H1 (cell line): Measurements from ENCODE around the gene CEND1. TPM values are rescaled to one million over a fixed set of nuclear protein-coding genes. Genes with fewer than 3 reads are reported as not detected.

Source experiments
- CTCF ChIA-PET: fragments of 300-600 bp; sonication (Branson Sonifier 250); formaldehyde crosslinking; loops from one replicate; lab custom pipeline; 2021; ENCODE audit not compliant: partially characterized antibody; lab: Charles Lee
- POLR2A ChIA-PET: fragments of 300-600 bp; sonication (Branson Sonifier 250); formaldehyde crosslinking; loops from one replicate; lab custom pipeline; 2021; ENCODE audit warnings: inconsistent platforms; ENCODE audit not compliant: partially characterized antibody; lab: Charles Lee
- DNase-seq, 2 experiments: peaks; one replicate each; pipeline versions ENCODE4 v3.0.0 to v3.0.0-alpha.2; 2010 to 2022; ENCODE audit warnings: low spot score in 2 of 2, low read depth in 1 of 2, mixed read lengths in 1 of 2
- FAIRE-seq: peaks from 2 replicates; lab custom pipeline; 2011; peaks lifted over from hg19 to GRCh38; lab: Jason Lieb, UNC
- H2AFZ ChIP-seq: 2 replicates; pipeline ENCODE4 v1.8.1; 2012; ENCODE audit warnings: low read length, inconsistent platforms
- H2AK5ac ChIP-seq: 2 replicates; pipeline ENCODE4 v1.6.1; 2013; ENCODE audit warnings: low read depth, low read length
- H2BK120ac ChIP-seq: replicated peaks from 2 replicates; pipeline ENCODE3; 2013; ENCODE audit warnings: low read depth, low read length, inconsistent platforms
- H2BK12ac ChIP-seq: 2 replicates; pipeline ENCODE4 v1.6.1; 2013; ENCODE audit warnings: low read depth, low read length
- H2BK15ac ChIP-seq: 2 replicates; pipeline ENCODE4 v1.6.1; 2013; ENCODE audit warnings: low read length
- H2BK20ac ChIP-seq: 2 replicates; pipeline ENCODE4 v1.6.1; 2013; ENCODE audit warnings: low read length
- H2BK5ac ChIP-seq: 2 replicates; pipeline ENCODE4 v1.6.1; 2013; ENCODE audit warnings: low read depth, low read length
- H3K14ac ChIP-seq: 2 replicates; pipeline ENCODE4 v1.6.1; 2013; ENCODE audit warnings: inconsistent platforms; ENCODE audit not compliant: insufficient read length
- H3K18ac ChIP-seq: 2 replicates; pipeline ENCODE4 v1.6.1; 2013; ENCODE audit warnings: low read length; ENCODE audit errors: extremely low read depth
- H3K23ac ChIP-seq: 2 replicates; pipeline ENCODE4 v1.6.1; 2013; ENCODE audit warnings: inconsistent platforms; ENCODE audit not compliant: insufficient read length
- H3K23me2 ChIP-seq: 2 replicates; pipeline ENCODE4 v1.6.1; 2013; ENCODE audit warnings: low read depth, low read length
- H3K27ac ChIP-seq: 2 replicates; pipeline ENCODE4 v1.6.1; 2011; ENCODE audit warnings: low read depth, low read length, inconsistent platforms
- H3K27me3 ChIP-seq, 4 experiments: replicated peaks in 1 of 4; 1 replicate in 1 of 4; 2 replicates in 3 of 4; pipeline versions ENCODE4 v1.6.1 to v1.8.1; 2011 to 2013; ENCODE audit warnings: low read length in 3 of 4, mild to moderate bottlenecking in 3 of 4, inconsistent platforms in 2 of 4, mixed read lengths in 2 of 4, moderate library complexity in 1 of 4; ENCODE audit not compliant: control insufficient read depth in 3 of 4, insufficient read depth in 3 of 4; ENCODE audit errors: extremely low read depth in 1 of 4
- H3K36me3 ChIP-seq, 4 experiments: 2 replicates each; pipeline versions ENCODE4 v1.6.1 to v1.8.1; 2011 to 2013; ENCODE audit warnings: mild to moderate bottlenecking in 4 of 4, low read length in 3 of 4, moderate library complexity in 2 of 4, control low read depth in 1 of 4, inconsistent platforms in 1 of 4; ENCODE audit not compliant: insufficient read depth in 4 of 4, control insufficient read depth in 2 of 4
- H3K4ac ChIP-seq: replicated peaks from 2 replicates; pipeline ENCODE3; 2013; ENCODE audit warnings: low read length, low read depth, mixed read lengths, inconsistent platforms; ENCODE audit not compliant: insufficient read length
- H3K4me1 ChIP-seq, 4 experiments: replicated peaks in 1 of 4; 1 replicate in 1 of 4; 2 replicates in 3 of 4; pipeline versions ENCODE4 v1.6.1 to v1.8.1; 2011 to 2013; ENCODE audit warnings: low read length in 3 of 4, inconsistent platforms in 2 of 4, mixed read lengths in 1 of 4; ENCODE audit not compliant: insufficient read depth in 4 of 4, control insufficient read depth in 3 of 4
- H3K4me2 ChIP-seq, 2 experiments: 2 replicates each; pipeline versions ENCODE4 v1.6.1 to v1.8.1; 2011 to 2013; ENCODE audit warnings: low read depth in 2 of 2, low read length in 2 of 2, control low read depth in 1 of 2, inconsistent platforms in 1 of 2, mild to moderate bottlenecking in 1 of 2; ENCODE audit not compliant: insufficient read depth in 1 of 2
- H3K4me3 ChIP-seq, 4 experiments: fragments of 200-600, 300-600 bp in 1 of 4; sonication (generic), shearing (Covaris generic), sonication (Bioruptor Twin) in 1 of 4; 2 replicates each; pipeline versions ENCODE4 v1.5.1 to v1.8.1; 2011 to 2016; ENCODE audit warnings: low read length in 4 of 4, low read depth in 3 of 4, control low read depth in 2 of 4, inconsistent platforms in 2 of 4, mild to moderate bottlenecking in 2 of 4, mixed read lengths in 1 of 4, moderate library complexity in 1 of 4; ENCODE audit not compliant: insufficient read depth in 2 of 4; ENCODE audit errors: extremely low read depth in 1 of 4
- H3K56ac ChIP-seq: replicated peaks from 2 replicates; pipeline ENCODE3; 2013; ENCODE audit warnings: low read depth, mild to moderate bottlenecking, mixed read lengths, low read length, inconsistent platforms; ENCODE audit not compliant: insufficient read length
- H3K79me1 ChIP-seq: 2 replicates; pipeline ENCODE4 v1.6.1; 2013; ENCODE audit warnings: low read depth, low read length, control low read depth
- H3K79me2 ChIP-seq, 2 experiments: 2 replicates each; pipeline versions ENCODE4 v1.6.1 to v1.8.1; 2012 to 2013; ENCODE audit warnings: low read length in 2 of 2, mild to moderate bottlenecking in 2 of 2, inconsistent platforms in 1 of 2; ENCODE audit not compliant: insufficient read depth in 2 of 2, control insufficient read depth in 1 of 2
- H3K9ac ChIP-seq, 4 experiments: replicated peaks in 1 of 4; 1 replicate in 1 of 4; 2 replicates in 3 of 4; pipeline versions ENCODE4 v1.6.1 to v1.8.1; 2011 to 2013; ENCODE audit warnings: low read depth in 3 of 4, low read length in 3 of 4, control low read depth in 2 of 4, mild to moderate bottlenecking in 2 of 4, moderate library complexity in 2 of 4, inconsistent platforms in 1 of 4; ENCODE audit errors: extremely low read depth in 1 of 4
- H3K9me3 ChIP-seq, 2 experiments: 2 replicates each; pipeline versions ENCODE4 v1.6.1 to v1.8.1; 2012 to 2013; ENCODE audit warnings: mild to moderate bottlenecking in 2 of 2, moderate library complexity in 2 of 2, control low read depth in 1 of 2, inconsistent platforms in 1 of 2, low read depth in 1 of 2, low read length in 1 of 2, mixed read lengths in 1 of 2; ENCODE audit not compliant: insufficient read depth in 2 of 2
- H4K20me1 ChIP-seq, 2 experiments: replicated peaks in 1 of 2; 2 replicates each; pipeline versions ENCODE3 to v1.8.1; 2011 to 2013; ENCODE audit warnings: inconsistent platforms in 2 of 2, low read length in 2 of 2, mild to moderate bottlenecking in 1 of 2; ENCODE audit not compliant: insufficient read depth in 2 of 2, control insufficient read depth in 1 of 2
- H4K5ac ChIP-seq: 2 replicates; pipeline ENCODE4 v1.6.1; 2013; ENCODE audit warnings: low read length, low read depth, mixed read lengths, inconsistent platforms; ENCODE audit not compliant: insufficient read length
- H4K8ac ChIP-seq: 2 replicates; pipeline ENCODE4 v1.8.0; 2013; ENCODE audit warnings: mild to moderate bottlenecking, moderate library complexity, low read length, inconsistent platforms; ENCODE audit not compliant: insufficient read depth; ENCODE audit errors: extremely low read depth
- H4K91ac ChIP-seq: replicated peaks from 2 replicates; pipeline ENCODE3; 2013; ENCODE audit warnings: low read length, mixed read lengths, inconsistent platforms; ENCODE audit not compliant: insufficient read length
- EP300 ChIP-seq, 2 experiments: IDR thresholded peaks; 1 replicate in 1 of 2; 2 replicates in 1 of 2; pipeline ENCODE4 v1.6.1; 2011 to 2012; ENCODE audit warnings: low read depth in 2 of 2, low read length in 2 of 2, mild to moderate bottlenecking in 2 of 2, borderline replicate concordance in 1 of 2, inconsistent platforms in 1 of 2, moderate library complexity in 1 of 2
- JUN ChIP-seq: IDR thresholded peaks from 2 replicates; pipeline ENCODE4 v1.6.1; 2011; ENCODE audit warnings: low read depth, mild to moderate bottlenecking, improper control_type of control experiment, low read length
- SIN3A ChIP-seq, 2 experiments: IDR thresholded peaks in 1 of 2; conservative IDR thresholded peaks in 1 of 2; 2 replicates each; pipeline ENCODE4 v1.6.1; 2011 to 2012; ENCODE audit warnings: low read length in 2 of 2, improper control_type of control experiment in 1 of 2, low read depth in 1 of 2, mild to moderate bottlenecking in 1 of 2
- SUZ12 ChIP-seq: fragments of 200-600 bp; sonication (generic); IDR thresholded peaks from 2 replicates; pipeline ENCODE4 v1.6.1; 2012; ENCODE audit warnings: mild to moderate bottlenecking, inconsistent platforms, low read length, moderate library complexity, mixed read lengths
- WGBS, 2 experiments: shearing (Covaris generic) in 1 of 2; methylation state at CpG; one replicate each; pipeline versions ENCODE4 v1.1.6 to v1.1.7; 2013 to 2015; ENCODE audit warnings: low lambda C conversion rate in 2 of 2, mixed read lengths in 2 of 2, inconsistent platforms in 1 of 2, low coverage in 1 of 2, missing lambda C conversion rate in 1 of 2; ENCODE audit not compliant: insufficient replicate concordance in 2 of 2, insufficient coverage in 1 of 2, insufficient read length in 1 of 2; ENCODE audit errors: extremely low coverage in 1 of 2, missing lambda C conversion rate in 1 of 2; 5-methylcytosine and 5-hydroxymethylcytosine counted together
- polyA plus RNA-seq, 7 experiments: library from polyadenylated mRNA; depleted of rRNA in 3 of 7; stranded (reverse) in 5 of 7; unstranded in 2 of 7; fragments of >200 nt in 5 of 7; fragments of 200-250 nt in 2 of 7; gene quantifications; 1 replicate in 5 of 7; 2 replicates in 1 of 7; 4 replicates in 1 of 7; pipeline versions ENCODE4 v1.2.1 to v1.2.3, GENCODE V29; 2011 to 2013; ENCODE audit warnings: missing spikeins in 2 of 7, mixed read lengths in 2 of 7
- total RNA-seq: library from RNA; stranded (reverse); fragmentation: NEBNext Ultra II Directional; extraction: Animal tissue kit (Norgen Biotek cat#: 25700); gene quantifications from 2 replicates; pipeline ENCODE4 v1.2.1, GENCODE V29; 2021

CEND1 gene
- total and polyA plus RNA-seq, 2 of the 8 experiments (the other 6 are each of a cell fraction or from before 2014, with no cell fraction given), result 0.82 to 5.0 TPM

- H3K14ac ChIP-seq, result no peak overlapping the region
- peaks cover 13 to 33% of the 10 kb centered on the region in 2 experiments for H4K20me1 ChIP-seq
- no peak overlapping the region for H2BK20ac ChIP-seq
- H3K23ac ChIP-seq, result no peak overlapping the region
- H2BK15ac ChIP-seq, result no peak overlapping the region
- peaks cover 0 to 12% (median 7%) of the 10 kb centered on the region in 4 experiments; a peak in 6 of 7 replicates for H3K4me1 ChIP-seq
- CTCF ChIA-PET, result interaction anchor here (0.5 to 26.9 kb wide), 16 partner anchors 9 to 222 kb away, joined by 3 to 395 read pairs (median 4); partner anchors contain the start of genes TALDO1 and TMEM80
- H2BK5ac ChIP-seq, result peak overlapping the region; percentile 77; the same call in 1 of the 2 replicates
- peaks cover 7% of the 10 kb centered on the region; the same call in 1 of the 2 replicates for H3K79me1 ChIP-seq
- DNase-seq (no peak), FAIRE-seq (no peak)
- no peaks in the 10 kb centered on the region for H3K79me2 ChIP-seq
- H3K4me3 ChIP-seq, result no peak overlapping the region
- POLR2A ChIA-PET, result interaction anchor here (1.1 to 35.3 kb wide), 11 partner anchors 2 to 151 kb away, joined by 3 to 636 read pairs (median 5); partner anchors contain the start of genes GATD1 and TALDO1
- H3K9me3 ChIP-seq, result no peaks in the 10 kb centered on the region
- 0 out of 2 replicates have a peak overlapping the region, but pooled peaks have one; percentile 1 for H3K27ac ChIP-seq
- H2BK120ac ChIP-seq, result no peak overlapping the region
- H3K9ac ChIP-seq, result no peak overlapping the region
- no peak overlapping the region for H3K18ac ChIP-seq
- H2AK5ac ChIP-seq, result no peak overlapping the region
- H4K5ac ChIP-seq, result no peak overlapping the region
- WGBS, 2 experiments, result 93% methylated on average over 17 of the region's 18 CpGs; no CpG with 5 or more reads in 1 of the 2 experiments
- no peak overlapping the region for H3K4ac ChIP-seq
- H3K56ac ChIP-seq, result no peak overlapping the region
- no peak overlapping the region for H2BK12ac ChIP-seq
- no peaks in the 10 kb centered on the region for H3K23me2 ChIP-seq
- no peak for TF ChIP-seq SIN3A (conservative IDR thresholded peaks at IDR 0.05 in 1 of 2, IDR thresholded peaks at IDR 0.05 in 1 of 2; ENCODE audit: low read depth in 1 of 2, low read length in 2 of 2)
- no peak for TF ChIP-seq JUN
- TF ChIP-seq EP300 (IDR thresholded peaks at IDR 0.05; ENCODE audit: borderline replicate concordance in 1 of 2, low read depth in 2 of 2, low read length in 2 of 2), result no peak
- TF ChIP-seq SUZ12, result no peak
- TF ChIP-seq, all 59 proteins: peak for 0
- peaks cover 30 to 59% (median 33%) of the 10 kb centered on the region in 4 experiments for H3K36me3 ChIP-seq
- H2AFZ ChIP-seq, result no peak overlapping the region
- no peaks in the 10 kb centered on the region for H3K27me3 ChIP-seq
- H4K91ac ChIP-seq, result no peak overlapping the region
- no peak overlapping the region for H4K8ac ChIP-seq
- H3K4me2 ChIP-seq, result no peak overlapping the region
Measured at GRCh38 chr11:764322-765024, 25.4 kb downstream of the CEND1 start.
